OCI-LY1 (cell line): ENCODE results near the gene EYS.

Experiments
- H2AFZ ChIP-seq: fragments of 200-600 bp; sonication (generic), shearing (Covaris generic); 2 replicates; pipeline ENCODE4 v1.6.0; 2014; ENCODE audit warnings: antibody characterized with exemption, mild to moderate bottlenecking, low read length
- H3F3A ChIP-seq: fragments of 200-600 bp; sonication (generic), shearing (Covaris generic); 2 replicates; pipeline ENCODE4 v1.6.0; 2014; ENCODE audit warnings: mild to moderate bottlenecking, antibody characterized with exemption, low read length, moderate library complexity; ENCODE audit not compliant: insufficient read depth
- H3K27ac ChIP-seq: fragments of 200-600 bp; sonication (generic); 2 replicates; pipeline ENCODE4 v1.5.1; 2014; ENCODE audit warnings: low read length, mixed run types, mild to moderate bottlenecking, low read depth; ENCODE audit not compliant: poor library complexity, severe bottlenecking
- H3K27me3 ChIP-seq: fragments of 200-600 bp; sonication (generic); 2 replicates; pipeline ENCODE4 v1.6.0; 2014; ENCODE audit warnings: antibody characterized with exemption, mild to moderate bottlenecking, low read length, moderate library complexity; ENCODE audit not compliant: insufficient read depth
- H3K36me3 ChIP-seq: fragments of 200-600 bp; sonication (generic); 2 replicates; pipeline ENCODE4 v1.6.1; 2014; ENCODE audit warnings: mild to moderate bottlenecking, antibody characterized with exemption, low read length, moderate library complexity, mixed read lengths; ENCODE audit not compliant: insufficient read depth
- H3K4me1 ChIP-seq: fragments of 200-600 bp; sonication (generic); 2 replicates; pipeline ENCODE4 v1.5.1; 2014; ENCODE audit warnings: mild to moderate bottlenecking, low read length, moderate library complexity; ENCODE audit not compliant: insufficient read depth, severe bottlenecking
- H3K4me2 ChIP-seq: fragments of 200-600 bp; sonication (generic), shearing (Covaris generic); 2 replicates; pipeline ENCODE4 v1.6.1; 2014; ENCODE audit warnings: low read length
- H3K4me3 ChIP-seq: fragments of 200-600 bp; sonication (generic); 2 replicates; pipeline ENCODE4 v1.5.1; 2014; ENCODE audit warnings: low read length, low read depth, mild to moderate bottlenecking, mixed read lengths; ENCODE audit not compliant: poor library complexity, severe bottlenecking
- H3K79me2 ChIP-seq: fragments of 200-600 bp; shearing (Covaris generic); 2 replicates; pipeline ENCODE4 v1.6.1; 2016; ENCODE audit warnings: mixed run types, low read length, mixed read lengths; ENCODE audit not compliant: insufficient read depth
- H3K9ac ChIP-seq: fragments of 200-600 bp; sonication (generic), shearing (Covaris generic); 2 replicates; pipeline ENCODE4 v1.6.1; 2014; ENCODE audit warnings: mild to moderate bottlenecking, low read length, mixed read lengths
- H3K9me2 ChIP-seq: fragments of 200-600 bp; sonication (generic), shearing (Covaris generic); 2 replicates; pipeline ENCODE4 v1.6.1; 2014; ENCODE audit warnings: low read depth, mild to moderate bottlenecking, low read length, mixed read lengths
- H3K9me3 ChIP-seq: fragments of 200-600 bp; shearing (Covaris generic); 2 replicates; pipeline ENCODE4 v1.6.1; 2014; ENCODE audit warnings: low read length, mixed read lengths
- H4K20me1 ChIP-seq: fragments of 200-600 bp; sonication (generic), shearing (Covaris generic); 2 replicates; pipeline ENCODE4 v1.6.0; 2016; ENCODE audit warnings: mild to moderate bottlenecking, low read length; ENCODE audit not compliant: insufficient read depth
- CTCF ChIP-seq: fragments of 200-600 bp; sonication (generic), shearing (Covaris generic); IDR thresholded peaks from 2 replicates; pipeline ENCODE4 v1.5.1; 2017; ENCODE audit warnings: mild to moderate bottlenecking, antibody characterized with exemption, low read length, moderate library complexity, mixed read lengths
- EZH2 ChIP-seq: fragments of 200-600 bp; sonication (generic), shearing (Covaris generic); IDR thresholded peaks from 2 replicates; pipeline ENCODE4 v1.8.0; 2017; ENCODE audit warnings: borderline replicate concordance, mixed run types, mild to moderate bottlenecking, antibody characterized with exemption, low read length, moderate library complexity, mixed read lengths

The EYS gene

GRCh38 chr6:64000818-64001491 is 1706.1 kb downstream of the EYS start:
- Histone ChIP-seq H3K9me2 (no peaks in the 10 kb centered on the region), H4K20me1 (no peaks in the 10 kb centered on the region), H3K4me3 (no peak overlapping the region), H3K27ac (no peak overlapping the region), H3K36me3 (no peaks in the 10 kb centered on the region), H3F3A (no peaks in the 10 kb centered on the region), H3K9me3 (no peaks in the 10 kb centered on the region), H3K4me2 (no peak overlapping the region), H3K4me1 (no peaks in the 10 kb centered on the region), H3K27me3 (no peaks in the 10 kb centered on the region), H2AFZ (no peak overlapping the region), H3K79me2 (no peaks in the 10 kb centered on the region), H3K9ac (no peak overlapping the region)
- TF ChIP-seq CTCF: no peak
- TF ChIP-seq EZH2: no peak

GRCh38 chr6:63999613-64000012 is 1707.4 kb downstream of the EYS start:
- H3K27ac ChIP-seq: no peak overlapping the region
- no peaks in the 10 kb centered on the region for H3K4me1 ChIP-seq
- H3F3A ChIP-seq: no peaks in the 10 kb centered on the region
- H3K4me3 ChIP-seq: no peak overlapping the region
- no peak overlapping the region for H3K4me2 ChIP-seq
- no peaks in the 10 kb centered on the region for H3K27me3 ChIP-seq
- TF ChIP-seq EZH2 (no peak), CTCF (no peak)
- H4K20me1 ChIP-seq: no peaks in the 10 kb centered on the region
- H3K79me2 ChIP-seq: no peaks in the 10 kb centered on the region
- no peaks in the 10 kb centered on the region for H3K36me3 ChIP-seq
- H3K9me2 ChIP-seq: no peaks in the 10 kb centered on the region
- H3K9ac ChIP-seq: no peak overlapping the region
- H2AFZ ChIP-seq: no peak overlapping the region
- no peaks in the 10 kb centered on the region for H3K9me3 ChIP-seq

DNA sequence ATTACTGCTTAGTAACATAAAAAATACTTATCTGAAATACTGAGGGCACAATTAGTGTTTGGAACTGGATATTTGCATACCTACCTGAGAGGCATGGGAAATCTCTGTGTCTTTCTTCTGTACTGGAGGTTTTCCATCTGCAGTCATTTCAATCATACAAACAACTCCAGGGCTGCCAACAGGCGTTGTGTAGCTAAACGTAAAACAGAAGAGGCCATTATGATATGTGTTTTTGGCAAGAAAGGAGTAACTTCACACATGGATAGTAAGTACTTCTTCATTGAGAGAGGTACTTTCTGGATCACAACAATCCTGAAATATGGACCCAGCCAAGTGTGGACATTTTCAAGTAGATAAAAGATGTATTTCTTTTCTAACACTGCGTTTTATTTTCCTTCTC is 1708.0 kb downstream of the EYS start:
- no peak overlapping the region for H3K4me2 ChIP-seq
- H3K9me3 ChIP-seq: no peaks in the 10 kb centered on the region
- no peak overlapping the region for H3K4me3 ChIP-seq
- no peak overlapping the region for H3K27ac ChIP-seq
- no peaks in the 10 kb centered on the region for H3K79me2 ChIP-seq
- no peaks in the 10 kb centered on the region for H3K36me3 ChIP-seq
- no peaks in the 10 kb centered on the region for H3K4me1 ChIP-seq
- no peaks in the 10 kb centered on the region for H3F3A ChIP-seq
- H3K9me2 ChIP-seq: no peaks in the 10 kb centered on the region
- no peak overlapping the region for H2AFZ ChIP-seq
- H4K20me1 ChIP-seq: no peaks in the 10 kb centered on the region
- H3K9ac ChIP-seq: no peak overlapping the region
- no peaks in the 10 kb centered on the region for H3K27me3 ChIP-seq
- TF ChIP-seq CTCF: no peak
- TF ChIP-seq EZH2: no peak
